DND-41 (cell line): ENCODE results near the gene CDH11.

Experiments used
- ATAC-seq: fragments of 200-7000 bp; cut with Tn5 transposase; 3 replicates; pipeline ENCODE4 v1.9.1; 2021; ENCODE audit warnings: low read depth; ENCODE audit not compliant: insufficient read depth
- DNase-seq: peaks from one replicate; pipeline ENCODE4 v3.0.0-alpha.2; 2020
- H2AFZ ChIP-seq: 2 replicates; pipeline ENCODE4 v1.6.0; 2012; ENCODE audit warnings: low read depth, low read length
- H3K27ac ChIP-seq: 2 replicates; pipeline ENCODE4 v1.5.1; 2012; ENCODE audit warnings: low read length, inconsistent platforms
- H3K27me3 ChIP-seq: fragments of 200-600 bp; sonication (generic); 2 replicates; pipeline ENCODE4 v1.6.0; 2012; ENCODE audit warnings: low read length, mild to moderate bottlenecking, inconsistent platforms; ENCODE audit not compliant: insufficient read depth, poor library complexity
- H3K36me3 ChIP-seq: 2 replicates; pipeline ENCODE4 v1.5.1; 2012; ENCODE audit warnings: low read length, inconsistent platforms; ENCODE audit not compliant: insufficient read depth
- H3K4me1 ChIP-seq: 2 replicates; pipeline ENCODE4 v1.5.1; 2012; ENCODE audit warnings: mild to moderate bottlenecking, low read length; ENCODE audit not compliant: insufficient read depth
- H3K4me2 ChIP-seq: 2 replicates; pipeline ENCODE4 v1.6.0; 2012; ENCODE audit warnings: mild to moderate bottlenecking, moderate library complexity, low read length, inconsistent platforms; ENCODE audit not compliant: insufficient read depth
- H3K4me3 ChIP-seq, 2 experiments: fragments of 200-600 bp in 1 of 2; shearing (Covaris generic) in 1 of 2; 2 replicates each; pipeline ENCODE4 v1.5.1; 2012 to 2016; ENCODE audit warnings: inconsistent platforms in 2 of 2, low read length in 2 of 2, mild to moderate bottlenecking in 2 of 2, low read depth in 1 of 2, moderate library complexity in 1 of 2
- H3K79me2 ChIP-seq: 2 replicates; pipeline ENCODE4 v1.6.0; 2012; ENCODE audit warnings: low read length, inconsistent platforms; ENCODE audit not compliant: insufficient read depth
- H3K9ac ChIP-seq: 2 replicates; pipeline ENCODE4 v1.6.0; 2012; ENCODE audit warnings: low read depth, mild to moderate bottlenecking, inconsistent platforms, low read length, moderate library complexity
- H3K9me3 ChIP-seq: 2 replicates; pipeline ENCODE4 v1.5.1; 2012; ENCODE audit warnings: low read length, moderate library complexity, mild to moderate bottlenecking, inconsistent platforms; ENCODE audit not compliant: insufficient read depth, severe bottlenecking
- H4K20me1 ChIP-seq: 2 replicates; pipeline ENCODE4 v1.6.0; 2012; ENCODE audit warnings: low read length; ENCODE audit not compliant: insufficient read depth
- CTCF ChIP-seq: IDR thresholded peaks from 2 replicates; pipeline ENCODE4 v1.5.1; 2012; ENCODE audit warnings: borderline replicate concordance, low read length, moderate library complexity, mild to moderate bottlenecking; ENCODE audit not compliant: poor library complexity, severe bottlenecking; ENCODE audit errors: extremely low read depth
- EZH2 ChIP-seq: IDR thresholded peaks from 3 replicates; pipeline ENCODE4 v1.6.1; 2012; ENCODE audit warnings: borderline replicate concordance, low read depth, mild to moderate bottlenecking, moderate library complexity, low read length, inconsistent platforms; ENCODE audit not compliant: severe bottlenecking

Gene CDH11

GRCh38 chr16:65124596-65124995 is 2.7 kb upstream of the CDH11 start:
- Histone ChIP-seq H3K27me3 (no peaks in the 10 kb centered on the region), H4K20me1 (no peaks in the 10 kb centered on the region), H3K4me3 (no peak overlapping the region), H3K79me2 (no peaks in the 10 kb centered on the region), H3K27ac (no peak overlapping the region), H3K9ac (no peak overlapping the region), H2AFZ (no peak overlapping the region), H3K4me2 (no peak overlapping the region), H3K9me3 (no peaks in the 10 kb centered on the region), H3K4me1 (no peaks in the 10 kb centered on the region), H3K36me3 (no peaks in the 10 kb centered on the region)
- DNase-seq (no peak), ATAC-seq (no peak)
- TF ChIP-seq CTCF: no peak
- TF ChIP-seq EZH2: no peak

GRCh38 chr16:65124212-65124548 is 2.3 kb upstream of the CDH11 start:
- TF ChIP-seq EZH2 (no peak), CTCF (no peak)
- H3K27ac ChIP-seq: no peak overlapping the region

GRCh38 chr16:65123396-65124211 is 1.7 kb upstream of the CDH11 start:
- Histone ChIP-seq H4K20me1 (no peaks in the 10 kb centered on the region), H3K9ac (no peak overlapping the region), H3K27me3 (no peaks in the 10 kb centered on the region), H3K4me3 (no peak overlapping the region), H3K4me1 (no peaks in the 10 kb centered on the region), H3K9me3 (no peaks in the 10 kb centered on the region), H3K79me2 (no peaks in the 10 kb centered on the region), H2AFZ (no peak overlapping the region), H3K4me2 (no peak overlapping the region), H3K27ac (no peak overlapping the region), H3K36me3 (no peaks in the 10 kb centered on the region)
- ATAC-seq (no peak), DNase-seq (no peak)
- no peak for TF ChIP-seq EZH2
- TF ChIP-seq CTCF: no peak

More at GRCh38 chr16:65124212-65124548, 2.3 kb upstream of the CDH11 start:
- no peak overlapping the region for H3K4me2 ChIP-seq
- no peak overlapping the region for H3K4me3 ChIP-seq
- no peaks in the 10 kb centered on the region for H3K9me3 ChIP-seq
- no peak overlapping the region for H2AFZ ChIP-seq
- H3K79me2 ChIP-seq: no peaks in the 10 kb centered on the region
- H3K36me3 ChIP-seq: no peaks in the 10 kb centered on the region
- H3K27me3 ChIP-seq: no peaks in the 10 kb centered on the region
- H4K20me1 ChIP-seq: no peaks in the 10 kb centered on the region
- H3K9ac ChIP-seq: no peak overlapping the region
- no peaks in the 10 kb centered on the region for H3K4me1 ChIP-seq
- ATAC-seq (no peak), DNase-seq (no peak)
